ENCODE measurements around the gene CD82.

CD82 gene

DNA sequence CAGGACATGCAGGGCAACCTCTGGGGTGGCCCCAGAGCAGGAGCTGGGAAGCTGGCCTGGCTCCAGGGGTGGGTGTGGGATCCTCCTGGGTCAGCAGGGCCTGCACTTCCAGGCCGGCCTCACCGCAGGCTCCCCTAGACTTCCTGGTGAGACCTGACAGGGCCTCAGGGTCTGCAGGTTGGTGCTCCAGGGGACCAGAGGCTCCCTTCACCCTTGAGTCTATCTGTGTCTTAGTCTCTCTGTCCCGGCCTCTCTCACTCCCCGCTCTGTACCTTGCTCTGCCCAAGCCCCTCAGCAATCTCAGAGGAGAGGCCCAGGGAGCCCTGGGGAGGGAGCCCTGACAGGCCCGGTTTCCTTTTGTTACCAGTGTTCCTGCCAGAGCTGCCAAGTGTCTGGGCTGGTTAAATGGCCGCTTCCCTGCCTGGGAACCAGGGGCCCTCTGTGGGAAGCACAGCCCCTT, 13.9 kb downstream of the CD82 start:
- H3K9me2 ChIP-seq (replicated peaks; ENCODE audit: insufficient read depth, low read length), result no peaks in the 10 kb centered on the region
- no peaks in the 10 kb centered on the region for H4K20me1 ChIP-seq (ENCODE audit: low read depth, low read length)
- H3K9me3 ChIP-seq (ENCODE audit: insufficient read depth, low read length), result no peaks in the 10 kb centered on the region
- H3K9ac ChIP-seq (ENCODE audit: low read length), result no peak overlapping the region
- no peaks in the 10 kb centered on the region for H3K27me3 ChIP-seq (ENCODE audit: low read length)
- H3K79me2 ChIP-seq (ENCODE audit: insufficient read depth, low read length), result no peaks in the 10 kb centered on the region
- H3F3A ChIP-seq (ENCODE audit: insufficient read depth), result no peaks in the 10 kb centered on the region
- TF ChIP-seq EZH2phosphoT487 (conservative IDR thresholded peaks at IDR 0.05; ENCODE audit: low read length), result no peak
- no peak for TF ChIP-seq CTCF (IDR thresholded peaks at IDR 0.05; ENCODE audit: insufficient read depth, low read length, poor library complexity, severe bottlenecking)
- H3K4me2 ChIP-seq (ENCODE audit: low read depth, low read length, poor library complexity, severe bottlenecking), result no peak overlapping the region
- no peak overlapping the region for H3K4me3 ChIP-seq (ENCODE audit: insufficient read depth, low read length, poor library complexity, severe bottlenecking)
- no peak overlapping the region for H3K27ac ChIP-seq (ENCODE audit: low read depth, low read length)
- no peaks in the 10 kb centered on the region for H3K36me3 ChIP-seq (ENCODE audit: low read length)
- no peak overlapping the region for H2AFZ ChIP-seq (ENCODE audit: low read depth, low read length, severe bottlenecking)

DNA sequence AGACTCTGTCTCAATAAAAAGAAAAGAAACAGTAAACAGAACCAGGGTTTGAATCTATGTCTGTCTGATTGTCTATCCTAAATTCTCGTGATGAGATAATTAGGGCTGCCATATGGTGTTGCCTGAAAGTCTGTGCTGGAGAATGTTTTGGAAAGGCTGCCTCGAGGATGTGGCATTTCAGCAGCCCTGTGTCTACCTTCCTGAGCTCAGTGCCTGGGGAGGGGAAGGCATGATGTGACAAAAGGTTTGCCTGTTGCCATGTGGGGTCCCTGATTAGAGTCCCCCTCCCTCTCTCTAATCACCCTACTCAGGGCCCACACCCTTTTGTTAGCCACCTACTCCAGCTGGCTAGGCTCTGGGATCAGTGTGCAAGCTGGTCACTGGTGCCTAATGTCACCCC, 15.2 kb downstream of the CD82 start:
- H3K4me3 ChIP-seq (ENCODE audit: insufficient read depth, low read length, poor library complexity, severe bottlenecking), result no peak overlapping the region
- H3K27ac ChIP-seq (ENCODE audit: low read depth, low read length), result no peak overlapping the region
- H3K27me3 ChIP-seq (ENCODE audit: low read length), result no peaks in the 10 kb centered on the region
- no peaks in the 10 kb centered on the region for H3K36me3 ChIP-seq (ENCODE audit: low read length)
- no peak overlapping the region for H3K9ac ChIP-seq (ENCODE audit: low read length)
- H3K4me2 ChIP-seq (ENCODE audit: low read depth, low read length, poor library complexity, severe bottlenecking), result no peak overlapping the region
- no peaks in the 10 kb centered on the region for H4K20me1 ChIP-seq (ENCODE audit: low read depth, low read length)
- H2AFZ ChIP-seq (ENCODE audit: low read depth, low read length, severe bottlenecking), result no peak overlapping the region
- H3K79me2 ChIP-seq (ENCODE audit: insufficient read depth, low read length), result no peaks in the 10 kb centered on the region
- H3F3A ChIP-seq (ENCODE audit: insufficient read depth), result no peaks in the 10 kb centered on the region
- H3K9me3 ChIP-seq (ENCODE audit: insufficient read depth, low read length), result no peaks in the 10 kb centered on the region
- TF ChIP-seq CTCF (IDR thresholded peaks at IDR 0.05; ENCODE audit: insufficient read depth, low read length, poor library complexity, severe bottlenecking) (no peak), EZH2phosphoT487 (conservative IDR thresholded peaks at IDR 0.05; ENCODE audit: low read length) (no peak)
- H3K9me2 ChIP-seq (replicated peaks; ENCODE audit: insufficient read depth, low read length), result no peaks in the 10 kb centered on the region

DNA sequence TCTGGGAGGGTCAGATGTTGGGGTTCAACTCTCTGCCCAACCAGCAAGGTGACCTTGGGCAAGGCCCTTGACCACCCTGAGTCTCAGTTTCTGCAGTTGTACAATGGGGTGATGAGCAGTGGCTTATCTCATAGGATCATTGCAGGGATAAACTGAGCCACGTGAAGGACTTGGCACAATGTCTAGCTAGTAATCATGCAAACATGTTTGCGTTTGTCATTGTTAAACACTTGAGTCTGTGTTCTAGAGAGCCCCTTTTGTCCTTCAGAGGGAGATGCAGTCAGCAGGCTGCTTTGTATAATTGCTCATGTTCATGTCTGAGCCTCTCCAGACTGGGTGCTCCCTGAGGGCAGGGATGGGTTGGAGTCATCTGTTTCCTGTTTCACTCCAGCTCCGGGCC, 15.8 kb downstream of the CD82 start:
- TF ChIP-seq CTCF (IDR thresholded peaks at IDR 0.05; ENCODE audit: insufficient read depth, low read length, poor library complexity, severe bottlenecking), result no peak
- no peak for TF ChIP-seq EZH2phosphoT487 (conservative IDR thresholded peaks at IDR 0.05; ENCODE audit: low read length)
- no peaks in the 10 kb centered on the region for H3K9me2 ChIP-seq (replicated peaks; ENCODE audit: insufficient read depth, low read length)
- H3K79me2 ChIP-seq (ENCODE audit: insufficient read depth, low read length), result no peaks in the 10 kb centered on the region
- no peak overlapping the region for H3K4me3 ChIP-seq (ENCODE audit: insufficient read depth, low read length, poor library complexity, severe bottlenecking)
- no peak overlapping the region for H3K4me2 ChIP-seq (ENCODE audit: low read depth, low read length, poor library complexity, severe bottlenecking)
- H4K20me1 ChIP-seq (ENCODE audit: low read depth, low read length), result no peaks in the 10 kb centered on the region
- no peaks in the 10 kb centered on the region for H3F3A ChIP-seq (ENCODE audit: insufficient read depth)
- H3K27ac ChIP-seq (ENCODE audit: low read depth, low read length), result no peak overlapping the region
- H3K36me3 ChIP-seq (ENCODE audit: low read length), result no peaks in the 10 kb centered on the region
- no peaks in the 10 kb centered on the region for H3K9me3 ChIP-seq (ENCODE audit: insufficient read depth, low read length)
- no peaks in the 10 kb centered on the region for H3K27me3 ChIP-seq (ENCODE audit: low read length)
- H3K9ac ChIP-seq (ENCODE audit: low read length), result no peak overlapping the region
- H2AFZ ChIP-seq (ENCODE audit: low read depth, low read length, severe bottlenecking), result no peak overlapping the region

All from SU-DHL-6 (cell line).